Omental fat pad (tissue), 4 donors: ENCODE results near the gene OAT. TPM values are rescaled to one million over a fixed set of nuclear protein-coding genes. Genes with fewer than 3 reads are reported as not detected.

ENCODE experiments used
- ATAC-seq: fragments of 150-250 bp; one replicate; pipeline ENCODE4 v1.9.1; 2016; ENCODE audit warnings: mild to moderate bottlenecking, moderate library complexity; ENCODE audit not compliant: low FRiP score
- DNase-seq: peaks from one replicate; pipeline ENCODE4 v3.0.0-alpha.2; 2019; ENCODE audit warnings: low spot score
- total RNA-seq, 4 donors: library from RNA; depleted of rRNA; stranded (reverse); fragments of >200 nt; gene quantifications; one replicate each; pipeline ENCODE4 v1.1.0, GENCODE V29; 2016
- TF ChIP-seq, protein P1 (sequence below), 3 donors: fragments of 450-650 bp; IDR thresholded peaks; one replicate each; pipeline ENCODE4 v1.5.1; 2016 to 2017; ENCODE audit warnings: antibody characterized with exemption in 3 of 3, mild to moderate bottlenecking in 3 of 3, moderate library complexity in 2 of 3

Gene OAT
- total RNA-seq, 4 donors from 2014 or later, result 62.4 to 120 (median 85.3) TPM

DNA sequence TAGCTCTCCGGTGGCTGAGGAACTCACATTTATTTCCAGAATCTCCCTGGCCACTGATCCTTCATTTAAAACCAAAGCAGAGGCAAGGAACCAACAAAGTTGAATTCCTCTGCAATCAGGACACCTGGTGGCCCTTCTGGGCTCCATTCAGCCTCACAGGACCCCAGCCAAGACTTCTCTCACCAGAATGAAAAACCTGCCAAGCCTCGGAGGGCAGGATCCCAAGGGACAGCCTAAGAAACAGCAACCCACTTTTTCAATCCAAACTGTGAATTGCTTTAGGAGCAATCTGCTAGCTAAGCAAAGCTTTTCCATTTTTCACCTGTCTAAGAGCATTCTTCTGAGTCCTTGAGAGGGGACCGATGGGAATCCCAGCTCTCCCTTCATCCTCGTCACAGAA, 34.6 kb downstream of the OAT start:
- DNase-seq (no peak), ATAC-seq (no peak)
- TF ChIP-seq, protein P1, sequence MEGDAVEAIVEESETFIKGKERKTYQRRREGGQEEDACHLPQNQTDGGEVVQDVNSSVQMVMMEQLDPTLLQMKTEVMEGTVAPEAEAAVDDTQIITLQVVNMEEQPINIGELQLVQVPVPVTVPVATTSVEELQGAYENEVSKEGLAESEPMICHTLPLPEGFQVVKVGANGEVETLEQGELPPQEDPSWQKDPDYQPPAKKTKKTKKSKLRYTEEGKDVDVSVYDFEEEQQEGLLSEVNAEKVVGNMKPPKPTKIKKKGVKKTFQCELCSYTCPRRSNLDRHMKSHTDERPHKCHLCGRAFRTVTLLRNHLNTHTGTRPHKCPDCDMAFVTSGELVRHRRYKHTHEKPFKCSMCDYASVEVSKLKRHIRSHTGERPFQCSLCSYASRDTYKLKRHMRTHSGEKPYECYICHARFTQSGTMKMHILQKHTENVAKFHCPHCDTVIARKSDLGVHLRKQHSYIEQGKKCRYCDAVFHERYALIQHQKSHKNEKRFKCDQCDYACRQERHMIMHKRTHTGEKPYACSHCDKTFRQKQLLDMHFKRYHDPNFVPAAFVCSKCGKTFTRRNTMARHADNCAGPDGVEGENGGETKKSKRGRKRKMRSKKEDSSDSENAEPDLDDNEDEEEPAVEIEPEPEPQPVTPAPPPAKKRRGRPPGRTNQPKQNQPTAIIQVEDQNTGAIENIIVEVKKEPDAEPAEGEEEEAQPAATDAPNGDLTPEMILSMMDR (IDR thresholded peaks at IDR 0.05), result no peak

DNA sequence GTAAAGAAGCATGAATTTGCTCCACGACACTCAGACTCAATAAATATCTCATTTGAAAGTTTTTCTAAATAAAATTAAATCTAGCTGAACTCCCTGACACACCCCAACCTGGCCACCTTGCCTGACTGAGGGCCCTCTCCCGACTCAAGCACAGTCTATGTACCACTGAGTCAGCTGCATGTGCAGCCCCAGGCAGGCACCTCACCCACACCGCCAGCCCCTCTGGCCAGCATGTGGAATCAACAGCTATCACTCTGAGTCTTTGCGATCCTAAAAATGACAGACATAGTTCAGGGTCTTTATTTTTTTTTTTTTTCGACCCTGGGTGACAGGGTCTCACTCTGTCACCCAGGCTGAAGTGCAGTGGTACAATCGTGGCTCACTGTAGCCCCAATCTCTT, 35.2 kb downstream of the OAT start:
- ATAC-seq (no peak), DNase-seq (no peak)
- TF ChIP-seq, protein P1 (IDR thresholded peaks at IDR 0.05), result no peak

DNA sequence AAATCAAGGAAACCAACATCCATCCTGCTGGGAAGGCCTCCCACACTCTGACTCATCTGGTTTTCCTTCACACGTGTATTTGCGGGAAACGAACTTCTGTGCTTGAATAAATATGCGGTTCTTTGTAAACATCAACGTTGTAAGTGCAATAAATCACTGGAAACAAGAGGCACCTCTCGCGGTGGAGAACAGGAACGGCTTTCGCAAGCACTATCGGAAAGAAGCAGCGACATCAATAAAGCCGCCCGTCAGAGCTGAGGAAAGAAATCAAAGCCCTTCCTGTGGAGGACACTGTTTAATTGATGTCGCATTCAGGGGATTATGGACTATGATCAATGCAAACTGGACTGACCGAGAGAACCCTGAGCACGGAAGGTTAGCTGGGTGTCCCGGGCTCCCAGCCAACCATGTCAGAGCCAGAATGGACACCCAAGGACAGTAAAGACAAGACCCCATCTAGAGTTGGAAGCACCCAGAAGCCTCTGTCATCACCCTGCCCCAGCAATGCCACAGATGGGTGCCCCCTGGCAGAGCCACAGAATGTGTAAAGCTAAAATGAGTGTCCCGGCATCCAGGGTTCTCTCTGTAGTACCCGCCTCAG, 37.6 kb downstream of the OAT start:
- ATAC-seq (no peak), DNase-seq (no peak)
- TF ChIP-seq, protein P1 (IDR thresholded peaks at IDR 0.05), result no peak

DNA sequence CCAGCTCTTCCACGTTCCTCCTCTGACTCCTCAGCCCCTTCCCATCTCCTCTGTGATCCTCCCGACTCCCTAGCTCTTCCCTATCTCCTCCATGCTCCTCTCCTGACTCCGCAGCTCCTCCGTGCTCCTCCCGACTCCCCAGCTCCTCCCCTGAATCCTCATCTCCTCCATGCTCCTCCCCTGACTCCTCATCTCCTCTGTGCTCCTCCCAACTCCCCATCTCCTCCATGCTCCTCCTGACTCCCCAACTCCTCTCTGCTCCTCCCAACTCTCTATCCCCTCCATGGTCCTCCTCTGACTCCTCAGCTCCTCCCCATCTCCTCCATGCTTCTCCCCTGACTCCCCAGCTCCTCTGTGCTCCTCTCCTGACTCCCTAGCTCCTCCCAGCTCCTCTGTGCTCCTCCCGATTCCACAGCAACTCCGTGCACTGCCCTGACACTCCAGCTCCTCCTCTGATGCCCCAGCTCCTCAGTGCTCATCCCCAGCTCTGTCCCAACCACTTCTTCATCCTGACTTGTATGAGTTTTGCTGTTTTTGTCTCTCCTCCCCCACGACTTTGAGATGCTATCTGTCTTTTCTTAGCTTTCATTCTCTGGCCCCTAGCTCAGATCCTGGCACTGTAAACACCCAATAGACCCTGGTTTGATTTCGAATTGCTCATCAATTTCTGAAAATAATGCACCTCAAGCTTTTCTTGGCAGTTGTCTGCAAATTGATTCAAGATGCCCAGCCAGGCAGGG, 38.3 kb downstream of the OAT start:
- DNase-seq (no peak), ATAC-seq (no peak)
- TF ChIP-seq, protein P1 (IDR thresholded peaks at IDR 0.05), result no peak

DNA sequence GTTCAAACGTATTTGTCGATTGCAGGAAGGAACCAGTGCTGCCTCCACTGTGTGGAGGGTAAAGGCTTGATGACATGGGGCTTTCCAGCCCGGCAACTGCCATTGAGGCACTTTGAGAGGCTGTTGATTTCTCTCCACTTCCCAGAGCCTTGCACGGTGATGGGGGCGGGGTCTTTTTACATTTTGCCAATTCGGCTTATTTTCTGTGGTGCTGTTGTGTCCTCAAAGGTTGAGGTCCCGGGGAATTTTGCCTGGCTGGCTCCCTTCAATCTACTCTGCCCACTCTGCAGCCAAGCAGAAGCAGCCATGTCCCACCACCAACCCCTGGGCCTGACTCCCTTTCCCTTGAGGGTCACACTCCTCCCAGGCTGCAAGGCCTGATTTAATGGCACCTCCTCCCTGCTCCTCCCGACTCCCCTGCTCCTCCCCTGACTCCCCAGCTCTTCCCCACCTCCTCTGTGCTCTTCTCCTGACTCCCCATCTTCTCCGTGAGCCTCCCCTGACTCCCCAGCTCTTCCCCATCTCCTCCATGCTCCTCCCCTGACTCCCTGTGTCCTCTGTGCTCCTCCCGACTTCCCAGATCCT, 39.0 kb downstream of the OAT start:
- TF ChIP-seq, protein P1 (IDR thresholded peaks at IDR 0.05), result no peak
- DNase-seq (no peak), ATAC-seq (no peak)

DNA sequence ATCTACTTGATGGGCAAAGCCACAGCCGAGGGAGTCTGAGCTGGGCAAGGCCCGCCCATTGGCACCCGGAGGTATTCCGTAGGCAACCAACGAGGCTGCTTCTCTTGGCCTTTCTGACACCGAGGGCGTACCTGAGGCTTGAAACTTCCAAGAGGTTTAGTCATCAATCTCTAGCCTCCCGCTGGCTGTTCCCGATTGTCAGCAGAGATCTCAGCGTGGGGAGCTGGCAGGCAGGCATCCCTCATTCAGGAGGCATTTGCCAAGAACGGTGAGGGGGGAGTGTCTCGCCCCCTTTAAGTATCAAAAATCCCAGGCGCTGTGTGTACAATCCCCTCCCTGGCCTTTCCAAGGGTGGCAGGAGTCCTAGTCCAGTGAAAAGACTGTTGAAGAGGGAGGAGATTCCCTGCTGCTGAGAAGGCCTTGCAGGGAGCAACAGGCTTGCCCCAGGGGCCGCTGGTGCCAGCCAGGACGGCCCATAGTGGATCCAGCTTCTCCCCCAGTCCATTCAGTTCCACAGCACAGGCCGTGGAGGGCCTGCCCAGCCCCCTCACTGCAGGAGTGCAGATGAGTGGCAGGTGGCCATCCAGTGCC, 39.7 kb downstream of the OAT start:
- ATAC-seq (peak; percentile 93), DNase-seq (no peak)
- TF ChIP-seq, protein P1 (IDR thresholded peaks at IDR 0.05), result no peak
